HG02610 (cell line): ENCODE results near the gene TMEM181.
"Not testable (repeated sequence)": the region's sequence is repeated elsewhere in the genome, so short reads cannot be mapped to it uniquely, and the experiment has no call there.

Experiments used
- ATAC-seq: cut with Tn5 transposase; IDR thresholded peaks from one replicate; pipeline ENCODE4 v1.9.1; 2021; ENCODE audit warnings: mild to moderate bottlenecking, moderate library complexity; ENCODE audit not compliant: unreplicated experiment

Gene TMEM181

DNA sequence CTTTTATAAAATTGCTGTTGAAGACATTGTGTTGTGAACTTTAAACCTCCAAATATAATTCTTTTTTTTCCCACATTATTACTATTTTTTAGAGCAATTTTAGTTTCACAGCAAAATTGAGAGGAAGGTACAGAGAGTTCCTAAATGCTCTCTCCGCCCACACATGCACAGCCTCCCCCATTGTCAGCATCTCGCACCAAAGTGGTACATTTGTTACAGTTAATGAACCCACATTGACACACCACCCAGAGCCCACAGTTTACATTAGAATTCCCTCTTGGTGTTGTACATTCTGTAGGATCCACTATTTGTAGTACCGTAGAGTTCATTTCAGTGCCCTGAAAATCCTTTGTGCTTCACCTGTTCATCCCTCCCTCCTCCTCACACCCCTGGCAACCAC lies 33.8 kb downstream of the TMEM181 start:
- no peak for ATAC-seq

DNA sequence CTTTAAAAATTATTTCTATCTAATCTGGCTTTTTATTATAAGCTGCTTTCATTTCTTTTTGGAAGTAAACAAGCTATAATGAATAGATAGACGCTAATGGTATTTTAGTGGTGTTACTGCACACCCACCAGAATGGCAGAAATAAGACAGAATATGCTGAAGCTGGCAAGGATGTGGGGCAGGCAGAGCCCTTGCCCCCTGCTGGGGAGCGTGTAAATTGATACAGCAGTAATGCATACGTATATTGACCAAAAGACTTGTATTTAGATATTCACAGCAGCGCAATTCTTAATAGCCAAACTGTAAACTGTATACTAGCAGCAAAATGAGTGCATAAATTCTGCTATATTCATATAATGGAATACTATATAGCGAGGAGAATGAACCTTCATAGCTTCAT lies 35.3 kb downstream of the TMEM181 start:
- ATAC-seq = no peak

DNA sequence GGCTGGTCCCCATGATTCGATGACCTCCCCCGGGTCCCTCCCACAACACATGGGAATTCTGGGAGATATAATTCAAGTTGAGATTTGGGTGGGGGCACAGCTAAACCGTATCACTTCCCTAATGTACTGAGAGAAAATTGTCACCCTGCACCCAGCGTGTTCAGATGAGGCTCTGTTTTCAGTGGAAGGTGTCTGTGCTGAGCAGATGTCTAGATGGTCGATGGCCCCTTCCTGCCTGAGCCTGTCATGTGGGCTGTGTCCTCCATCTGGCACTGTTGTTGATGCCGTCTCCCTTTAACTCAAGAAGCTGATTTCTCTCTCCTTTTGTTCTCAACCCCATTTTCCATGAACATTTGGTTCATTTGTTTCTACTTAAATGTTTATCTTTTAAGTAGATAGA lies 37.0 kb downstream of the TMEM181 start:
- no peak for ATAC-seq

DNA sequence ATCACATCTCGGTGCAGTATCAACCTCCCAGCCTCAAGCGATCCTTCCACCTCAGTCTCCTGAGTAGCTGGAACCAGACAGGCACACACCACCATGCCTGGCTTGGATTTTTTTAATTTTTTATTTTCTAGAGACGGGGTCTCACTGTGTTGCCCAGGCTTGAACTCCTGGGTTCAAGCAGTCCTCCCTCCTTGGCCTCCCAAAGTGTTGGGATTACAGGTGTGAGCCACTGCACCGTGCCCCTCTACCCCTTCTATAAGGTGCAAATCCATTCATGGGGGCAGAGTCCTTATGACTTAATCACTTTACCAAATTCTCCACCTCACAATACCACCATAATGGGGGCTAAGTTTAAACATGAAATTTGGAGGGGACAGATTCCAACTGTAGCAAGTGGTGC lies 37.7 kb downstream of the TMEM181 start:
- ATAC-seq = no peak

DNA sequence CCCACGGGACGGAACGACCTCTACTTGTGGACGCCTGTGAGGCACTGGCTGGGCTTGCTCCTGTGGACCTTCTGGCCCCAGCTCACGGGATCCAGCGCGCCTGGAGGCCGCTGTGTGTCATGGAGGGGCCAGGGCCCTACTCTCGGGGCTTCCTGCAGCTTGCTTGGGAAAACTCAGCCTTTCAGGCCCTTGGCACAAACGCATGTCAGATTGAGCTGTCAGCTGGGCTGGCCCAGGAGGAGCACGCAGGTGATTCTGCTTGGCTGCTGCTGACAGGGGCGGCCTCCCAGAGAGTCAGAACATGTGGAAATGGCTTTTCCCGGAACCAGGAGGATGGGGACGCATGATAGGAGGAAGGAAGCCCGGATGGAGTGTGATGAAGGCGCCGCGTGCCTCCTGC lies 39.7 kb downstream of the TMEM181 start:
- no peak for ATAC-seq

DNA sequence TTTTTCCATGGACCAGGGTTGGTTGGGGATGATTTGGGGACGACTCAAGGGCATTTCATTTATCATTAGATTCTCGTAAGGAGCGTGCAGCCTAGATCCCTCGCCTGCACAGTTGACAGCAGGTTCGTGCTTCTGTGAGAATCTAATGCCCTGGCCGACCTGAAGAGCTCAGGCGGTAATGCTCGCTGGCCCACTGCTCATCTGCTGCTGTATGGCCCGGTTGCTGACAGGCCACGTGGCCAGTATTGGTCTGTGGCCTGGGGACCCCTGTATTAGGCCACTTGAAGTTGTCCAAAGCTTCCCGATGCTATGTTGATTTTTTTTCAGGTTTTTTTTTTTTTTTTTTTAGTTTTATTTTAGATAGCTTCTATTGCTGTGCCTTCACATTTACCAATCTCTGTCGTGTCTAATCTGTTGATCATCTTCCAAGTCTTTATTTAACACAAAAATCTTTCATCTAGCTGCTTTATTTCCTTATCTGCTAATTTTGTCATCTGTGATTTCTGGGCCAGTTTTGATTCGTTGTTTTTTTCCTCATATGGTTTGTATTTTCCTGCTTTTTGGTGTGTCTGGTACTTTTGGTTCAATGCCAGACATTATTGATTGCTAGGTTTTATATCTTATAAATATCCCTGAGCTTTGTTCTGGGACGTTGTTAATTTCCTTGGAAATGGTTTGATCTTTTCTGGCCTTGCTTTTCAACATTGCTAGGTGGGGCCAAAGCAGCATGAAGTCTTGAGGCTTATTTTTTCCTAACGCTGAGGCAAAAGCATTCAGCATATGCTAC lies 43.6 kb downstream of the TMEM181 start:
- ATAC-seq = no peak

DNA sequence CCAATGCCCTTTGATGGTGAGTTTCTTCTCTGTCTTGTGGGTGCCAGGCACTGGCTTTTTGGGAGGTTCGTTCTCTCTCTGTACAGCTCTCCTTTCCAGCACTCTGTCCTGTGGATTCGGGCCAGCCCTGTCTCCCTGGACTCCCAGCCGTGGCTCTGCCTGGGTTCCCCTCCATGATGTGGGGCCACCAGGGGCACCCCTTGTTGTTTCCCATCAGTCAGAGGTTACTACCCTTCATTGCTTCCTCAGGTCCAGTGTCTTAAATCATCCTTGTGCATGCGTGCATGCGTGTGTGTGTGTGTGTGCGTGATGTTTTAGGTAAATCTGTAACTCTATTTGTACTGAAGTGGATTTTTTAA lies 44.1 kb downstream of the TMEM181 start:
- no peak for ATAC-seq

DNA sequence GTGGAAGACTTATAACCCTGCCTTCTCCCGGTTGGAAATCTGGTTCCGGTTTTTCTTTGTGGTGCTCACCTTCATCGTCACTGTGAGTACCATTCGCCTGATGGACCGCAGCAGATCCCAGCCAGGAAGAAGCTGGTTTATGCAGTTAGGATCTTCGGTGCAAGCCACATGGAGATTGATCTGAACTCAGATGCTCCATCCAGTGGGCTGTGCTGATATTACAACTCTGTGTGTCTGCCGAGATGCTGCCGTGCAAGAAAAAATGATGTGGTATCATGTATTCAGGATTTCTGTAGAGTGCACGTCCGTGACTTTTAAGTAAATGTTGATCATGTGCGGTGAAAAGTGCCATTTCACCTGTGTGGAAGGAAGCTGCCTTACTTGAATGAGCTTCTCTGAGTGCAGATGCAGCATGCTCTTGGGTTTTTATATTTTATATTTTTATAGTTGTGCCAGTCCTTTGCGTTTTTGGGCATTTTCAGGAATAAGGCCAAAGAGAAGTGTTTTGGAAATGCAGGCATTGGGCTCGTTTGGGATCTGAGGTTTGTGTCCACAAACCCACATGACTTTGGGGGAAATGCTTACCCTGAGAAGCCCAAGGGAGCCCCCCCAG lies 45.5 kb downstream of the TMEM181 start:
- no peak for ATAC-seq

DNA sequence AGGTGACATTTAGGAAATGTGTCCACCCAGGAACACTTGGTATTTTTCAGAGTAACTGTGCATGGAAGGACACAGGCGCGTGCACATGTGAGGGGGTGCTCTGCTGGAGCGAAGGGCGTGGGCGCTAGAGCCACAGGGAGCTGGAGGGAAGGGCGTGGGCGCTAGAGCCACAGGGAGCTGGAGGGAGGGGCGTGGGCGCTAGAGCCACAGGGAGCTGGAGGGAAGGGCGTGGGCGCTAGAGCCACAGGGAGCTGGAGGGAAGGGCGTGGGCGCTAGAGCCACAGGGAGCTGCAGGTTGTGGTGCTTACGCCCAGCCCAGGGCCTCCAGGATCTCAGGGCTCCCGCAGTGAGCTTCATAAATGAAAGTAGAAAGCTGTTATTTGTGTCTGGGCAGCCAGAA lies 46.1 kb downstream of the TMEM181 start:
- ATAC-seq = not testable (repeated sequence)

DNA sequence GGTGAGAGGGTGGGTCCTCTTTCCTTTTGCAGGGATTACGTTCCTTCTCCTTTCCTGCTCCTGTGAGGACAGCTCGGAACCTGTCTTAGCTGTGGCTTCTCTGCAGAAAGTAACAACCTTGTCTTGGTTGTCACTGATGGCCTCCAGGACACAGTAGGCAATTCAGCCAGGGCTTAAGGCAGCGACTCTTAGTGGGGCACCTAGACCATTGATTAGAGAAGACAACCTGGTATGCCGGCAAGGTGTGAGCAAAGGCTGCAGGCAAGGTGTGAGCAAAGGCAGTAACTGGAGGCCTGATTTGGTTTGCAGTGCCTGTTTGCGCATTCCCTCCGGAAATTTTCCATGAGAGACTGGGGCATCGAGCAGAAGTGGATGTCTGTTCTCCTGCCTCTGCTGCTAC lies 47.0 kb downstream of the TMEM181 start:
- ATAC-seq = no peak

DNA sequence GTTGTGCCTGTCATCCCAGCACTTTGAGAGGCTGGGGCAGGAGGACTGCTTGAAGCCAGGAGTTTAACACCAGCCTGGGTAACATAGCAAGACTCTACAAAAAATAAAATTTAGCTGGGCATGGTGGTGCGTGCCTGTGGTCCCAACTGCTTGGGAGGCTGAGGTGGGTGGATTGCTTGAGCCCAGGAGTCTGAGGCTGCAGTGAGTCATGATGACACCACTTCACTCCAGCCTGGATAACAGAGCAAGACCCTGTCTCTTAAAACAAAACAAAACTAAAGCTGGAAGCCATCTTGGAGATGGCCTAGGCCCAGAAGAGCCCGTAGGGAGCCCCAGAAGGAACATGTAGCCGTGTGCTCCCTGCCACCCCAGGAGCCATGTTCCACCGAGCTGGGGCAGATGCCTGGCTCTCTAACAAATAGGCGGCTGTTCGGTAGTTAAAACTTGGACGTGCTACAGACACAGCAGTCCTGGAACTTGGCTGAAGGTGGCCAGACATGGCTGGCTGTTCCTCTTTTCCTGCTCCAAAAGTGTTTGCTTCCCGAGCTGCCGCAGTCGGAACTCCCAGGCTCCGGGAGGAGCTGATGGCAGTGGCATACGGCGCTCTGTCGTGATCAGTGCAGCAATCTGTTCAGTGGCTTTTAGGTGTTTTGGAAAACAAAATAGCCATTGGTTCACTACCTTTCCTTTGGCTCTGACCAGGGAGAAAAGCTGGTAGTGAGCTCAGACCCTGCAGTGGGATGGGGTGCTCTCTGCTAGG lies 47.7 kb downstream of the TMEM181 start:
- no peak for ATAC-seq

DNA sequence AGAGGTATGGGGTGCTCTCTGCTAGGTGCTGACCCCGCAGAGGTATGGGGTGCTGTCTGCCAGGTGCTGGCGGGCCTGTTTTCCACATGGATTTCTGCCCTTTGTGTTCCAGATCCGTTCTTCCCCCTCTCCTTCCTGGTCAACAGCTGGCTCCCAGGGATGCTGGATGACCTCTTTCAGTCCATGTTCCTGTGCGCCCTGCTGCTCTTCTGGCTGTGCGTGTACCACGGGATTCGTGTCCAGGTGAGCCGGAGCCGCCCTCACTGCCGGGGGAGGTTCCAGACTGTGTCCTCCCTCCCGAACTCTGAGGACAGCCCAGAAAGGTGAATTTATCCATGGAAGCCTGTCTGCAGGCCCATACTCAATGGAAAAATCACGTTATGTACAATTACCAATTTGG lies 48.3 kb downstream of the TMEM181 start:
- no peak for ATAC-seq

DNA sequence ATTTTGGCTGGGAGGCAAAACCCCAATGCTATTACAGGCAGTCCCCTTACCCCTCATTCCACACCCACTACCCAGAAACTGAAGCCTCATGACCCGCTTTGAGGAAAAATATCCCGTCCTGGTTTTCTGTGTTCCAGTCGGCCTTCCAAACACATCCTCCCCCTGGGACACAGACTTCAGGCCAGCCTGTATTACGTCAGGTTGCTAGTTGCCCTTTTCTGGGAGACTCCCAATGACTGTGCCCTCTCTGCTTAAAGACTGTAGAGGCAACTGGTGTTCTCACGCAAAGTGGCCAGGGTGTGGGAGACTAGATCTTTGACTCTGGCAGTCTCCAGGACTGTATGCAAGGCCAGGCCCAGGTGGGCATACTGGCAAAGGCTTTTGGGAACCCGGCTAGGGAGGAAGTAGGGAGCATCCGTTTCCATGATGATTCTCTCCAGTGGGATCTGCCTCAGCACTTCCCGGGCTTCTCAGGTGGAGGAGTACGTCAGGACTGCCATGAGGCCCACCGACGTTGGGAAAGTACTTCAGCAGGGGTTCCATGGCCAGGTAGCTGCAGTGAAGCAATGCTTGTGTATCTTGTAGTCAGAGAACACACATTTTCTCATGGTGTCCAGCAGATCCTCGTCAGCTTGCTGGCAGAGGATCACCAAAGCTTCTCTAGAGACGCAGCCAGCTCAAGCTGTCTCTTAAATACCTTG lies 49.7 kb downstream of the TMEM181 start:
- no peak for ATAC-seq

DNA sequence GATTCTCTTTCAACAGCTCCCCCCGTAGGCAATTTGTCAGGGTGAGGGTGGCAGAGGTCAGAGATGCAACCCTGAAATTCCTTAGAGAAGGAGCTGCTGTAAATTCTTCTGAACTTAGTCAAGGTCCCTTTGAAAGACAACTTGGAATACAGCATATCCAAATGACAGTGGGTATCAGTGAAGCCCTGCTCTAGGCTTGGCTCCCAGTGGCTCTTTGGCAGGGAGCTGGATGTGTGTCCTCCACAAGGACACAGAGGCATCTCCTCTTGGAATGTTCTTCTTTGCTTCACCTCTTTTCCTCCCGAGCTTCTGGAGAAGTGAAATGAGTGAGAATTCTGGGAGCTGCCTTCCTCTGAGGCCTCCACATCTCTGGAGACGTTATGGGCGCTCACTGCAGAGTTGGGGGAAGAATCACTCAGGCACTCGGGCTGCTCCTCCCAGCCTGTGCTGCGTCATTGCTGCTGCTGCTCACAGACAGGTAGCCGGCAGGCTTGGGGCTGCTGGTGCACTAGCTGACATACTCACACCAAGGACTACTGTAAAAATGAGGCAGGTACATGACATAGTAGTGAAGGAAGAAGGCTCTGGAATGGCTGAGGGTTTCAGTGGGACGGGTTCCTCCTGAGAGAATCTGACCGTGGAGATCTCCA lies 50.6 kb downstream of the TMEM181 start:
- ATAC-seq = no peak

DNA sequence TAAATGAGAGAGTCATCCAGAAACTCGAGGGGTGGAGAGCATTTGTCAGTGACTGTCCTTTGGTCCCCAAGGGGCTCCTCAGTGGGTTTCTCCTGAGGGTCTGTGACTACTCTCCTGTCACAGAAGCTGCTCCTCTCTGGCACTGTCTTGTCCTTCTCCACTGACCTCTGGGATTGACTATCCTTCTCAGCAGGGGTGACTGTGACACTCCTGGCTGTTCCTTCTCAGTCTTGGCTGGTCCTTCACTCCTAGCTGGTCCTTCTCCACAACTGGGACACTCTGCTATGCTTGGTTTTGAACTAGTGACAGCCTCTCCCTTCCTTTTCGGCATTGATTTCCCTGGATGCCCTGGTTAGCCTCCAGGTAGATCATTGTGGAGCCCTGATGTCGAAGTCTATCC lies 51.1 kb downstream of the TMEM181 start:
- ATAC-seq = no peak

DNA sequence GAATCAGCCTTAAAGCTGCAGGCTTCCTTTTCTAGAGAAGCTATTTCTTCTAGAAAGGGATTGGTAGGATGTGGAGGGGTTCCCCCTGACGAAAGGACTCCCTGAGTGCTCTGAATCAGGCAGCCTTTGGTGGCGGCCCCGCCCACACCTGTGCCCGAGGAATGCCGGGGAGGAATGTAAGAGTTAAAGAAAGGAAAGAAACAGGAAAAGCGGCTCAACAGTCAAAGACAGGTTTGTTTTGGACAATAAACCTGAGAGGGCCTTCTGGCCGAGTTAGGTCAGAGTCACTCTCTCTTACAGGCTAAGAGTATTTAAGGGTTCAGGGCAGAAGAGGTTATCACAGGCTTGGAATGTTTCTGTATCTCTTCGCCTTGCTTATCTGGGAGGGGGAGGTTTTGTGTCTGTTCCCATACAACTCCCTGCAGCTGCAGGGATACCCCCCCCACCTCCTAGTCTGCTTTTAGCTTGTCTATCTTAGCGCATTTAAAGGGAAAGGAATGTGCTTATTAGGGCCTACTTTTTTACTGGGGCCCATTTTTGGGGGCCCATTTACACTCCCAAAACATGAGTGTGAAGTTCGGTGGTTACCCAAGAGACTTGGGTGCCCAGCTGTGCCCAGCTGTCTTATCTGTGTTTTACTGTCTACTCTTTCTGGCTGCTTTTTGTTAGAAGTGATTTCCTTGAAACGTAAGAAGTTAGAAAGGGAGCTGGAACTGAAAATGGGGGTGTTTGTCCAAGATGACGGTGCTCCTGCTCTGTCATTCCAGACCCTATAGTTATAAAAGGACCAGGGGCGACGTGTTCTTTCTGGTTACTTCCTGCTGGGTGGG lies 51.9 kb downstream of the TMEM181 start:
- ATAC-seq = no peak

DNA sequence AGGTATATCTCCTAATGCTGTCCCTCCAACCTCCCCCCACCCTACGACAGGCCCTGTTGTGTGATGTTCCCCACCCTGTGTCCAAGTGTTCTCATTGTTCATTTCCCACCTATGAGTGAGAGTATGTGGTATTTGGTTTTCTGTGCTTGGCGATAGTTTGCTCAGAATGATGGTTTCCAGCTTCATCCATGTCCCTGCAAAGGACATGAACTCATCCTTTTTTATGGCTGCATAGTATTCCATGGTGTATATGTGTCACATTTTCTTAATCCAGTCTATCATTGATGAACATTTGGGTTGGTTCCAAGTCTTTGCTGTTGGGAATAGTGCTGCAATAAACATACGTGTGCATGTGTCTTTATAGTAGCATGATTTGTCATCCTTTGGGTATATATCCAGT lies 54.7 kb downstream of the TMEM181 start:
- ATAC-seq = not testable (repeated sequence)

DNA sequence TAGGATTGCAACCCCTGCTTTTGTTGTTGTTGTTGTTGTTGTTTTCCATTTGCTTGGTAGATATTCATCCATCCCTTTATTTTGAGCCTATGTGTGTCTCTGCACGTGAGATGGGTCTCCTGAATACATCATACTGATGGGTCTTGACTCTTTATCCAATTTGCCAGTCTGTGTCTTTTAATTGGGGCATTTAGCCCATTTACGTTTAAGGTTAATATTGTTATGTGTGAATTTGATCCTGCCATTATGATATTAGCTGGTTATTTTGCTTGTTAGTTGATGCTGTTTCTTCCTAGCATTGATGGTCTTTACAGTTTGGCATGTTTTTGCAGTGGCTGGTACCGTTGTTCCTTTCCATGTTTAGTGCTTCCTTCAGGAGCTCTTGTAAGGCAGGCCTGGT lies 58.4 kb downstream of the TMEM181 start:
- not testable (repeated sequence) for ATAC-seq

DNA sequence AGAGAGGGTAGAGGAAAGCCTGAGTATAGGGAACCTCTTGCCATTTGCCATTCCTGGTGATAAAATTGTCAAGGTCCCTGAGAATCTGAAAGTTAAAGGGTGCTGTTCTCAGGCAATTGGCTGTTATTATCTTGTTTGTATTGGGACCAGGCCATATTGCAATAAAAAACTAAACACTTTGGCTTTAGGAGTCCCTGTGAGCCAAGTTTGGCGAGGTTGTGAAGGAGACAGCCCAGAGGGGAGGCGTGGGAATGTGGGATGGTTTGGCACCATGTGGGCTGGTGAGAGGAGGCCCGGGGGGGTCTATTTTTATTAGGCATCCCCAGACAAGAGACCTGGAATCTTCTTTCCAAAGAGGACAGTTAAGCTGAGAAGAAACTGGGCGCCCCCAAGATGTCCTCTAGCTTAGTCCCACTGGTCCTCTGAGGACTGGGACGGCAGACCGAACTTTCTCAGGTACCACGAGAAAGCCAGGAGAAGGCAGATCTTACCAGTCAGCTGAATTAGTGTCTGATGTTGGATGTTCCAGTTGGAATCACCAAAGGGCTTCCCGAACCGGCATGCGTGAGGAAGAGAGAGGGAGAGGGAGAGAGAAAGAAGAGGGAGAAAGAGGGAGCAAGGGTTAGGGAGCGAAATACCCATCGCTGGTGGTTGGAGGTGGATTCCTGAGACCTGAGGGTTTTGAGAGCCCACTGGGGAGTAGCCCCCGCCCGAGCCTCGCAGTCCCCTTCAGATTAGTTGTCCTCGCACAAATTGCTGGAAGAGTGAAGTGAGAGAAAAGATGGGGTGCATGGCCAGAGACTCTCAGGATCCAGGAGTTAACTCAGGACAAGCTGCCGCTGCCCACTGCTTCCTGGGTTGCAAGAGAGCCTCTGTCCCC lies 60.3 kb downstream of the TMEM181 start:
- no peak for ATAC-seq
